ENCODE results near the gene SRSF9.
A peak's percentile ranks its signal among the peaks of the same experiment; 100 is the strongest.
"Not testable (repeated sequence)": the region's sequence is repeated elsewhere in the genome, so short reads cannot be mapped to it uniquely, and the experiment has no call there.

The SRSF9 gene

GRCh38 chr12:120481022-120481767 lies 11.6 kb upstream of the SRSF9 start:
- no peak for DNase-seq

- DNase-seq = no peak
Measured at GRCh38 chr12:120480211-120480610, 10.7 kb upstream of the SRSF9 start.

GRCh38 chr12:120479458-120479857 lies 9.9 kb upstream of the SRSF9 start:
- no peak for DNase-seq

GRCh38 chr12:120475643-120476042 lies 6.1 kb upstream of the SRSF9 start:
- no peak for DNase-seq

GRCh38 chr12:120474616-120474960 lies 5.0 kb upstream of the SRSF9 start:
- DNase-seq = no peak

- DNase-seq = no peak
Measured at GRCh38 chr12:120473807-120474615, 4.5 kb upstream of the SRSF9 start.

- no peak for DNase-seq
Measured at GRCh38 chr12:120472521-120472920, 3.0 kb upstream of the SRSF9 start.

- no peak for DNase-seq
Measured at GRCh38 chr12:120470150-120470784, 719 bp upstream of the SRSF9 start.

- DNase-seq = peak; percentile 16
Measured at GRCh38 chr12:120468821-120469449, 613 bp downstream of the SRSF9 start.

- DNase-seq = no peak
Measured at GRCh38 chr12:120468325-120468820, 1.2 kb downstream of the SRSF9 start.

- no peak for DNase-seq
Measured at GRCh38 chr12:120467439-120467838, 2.1 kb downstream of the SRSF9 start.

GRCh38 chr12:120466560-120467315 lies 2.8 kb downstream of the SRSF9 start:
- peak; percentile 44 for DNase-seq

- DNase-seq = no peak
Measured at GRCh38 chr12:120465756-120466155, 3.8 kb downstream of the SRSF9 start.

- DNase-seq = no peak
Measured at GRCh38 chr12:120463712-120464111, 5.8 kb downstream of the SRSF9 start.

GRCh38 chr12:120462099-120462640 lies 7.4 kb downstream of the SRSF9 start:
- no peak for DNase-seq

- DNase-seq = no peak
Measured at GRCh38 chr12:120460157-120460556, 9.4 kb downstream of the SRSF9 start.

- DNase-seq = no peak
Measured at GRCh38 chr12:120457133-120457532, 12.4 kb downstream of the SRSF9 start.

- DNase-seq = no peak
Measured at GRCh38 chr12:120455302-120455701, 14.2 kb downstream of the SRSF9 start.

GRCh38 chr12:120453977-120454376 lies 15.6 kb downstream of the SRSF9 start:
- no peak for DNase-seq

- DNase-seq = no peak
Measured at GRCh38 chr12:120453060-120453750, 16.3 kb downstream of the SRSF9 start.

GRCh38 chr12:120452524-120452923 lies 17.0 kb downstream of the SRSF9 start:
- DNase-seq = not testable (repeated sequence)

Data from central memory CD4-positive, alpha-beta T cell (primary cell).